Nephron progenitor cell (in vitro differentiated cells): ENCODE data around the gene BCL2L1.

ENCODE experiments used
- DNase-seq: peaks from one replicate; pipeline ENCODE4 v3.0.0; 2021
- H3K27ac Mint-ChIP-seq: 2 replicates; pipeline ENCODE4 v1.8.0; 2021; ENCODE audit warnings: mild to moderate bottlenecking, moderate library complexity, mixed read lengths
- H3K27me3 Mint-ChIP-seq: 2 replicates; pipeline ENCODE4 v1.8.0; 2021; ENCODE audit warnings: mild to moderate bottlenecking, low read depth, mixed read lengths; ENCODE audit not compliant: poor library complexity
- H3K36me3 Mint-ChIP-seq: 2 replicates; pipeline ENCODE4 v1.8.0; 2021; ENCODE audit warnings: low read depth, mixed read lengths
- H3K4me1 Mint-ChIP-seq: 2 replicates; pipeline ENCODE4 v1.8.0; 2021; ENCODE audit warnings: mixed read lengths
- H3K4me3 Mint-ChIP-seq: 2 replicates; pipeline ENCODE4 v1.8.0; 2021; ENCODE audit warnings: mild to moderate bottlenecking, moderate library complexity, mixed read lengths
- H3K9me3 Mint-ChIP-seq: 2 replicates; pipeline ENCODE4 v1.8.0; 2021; ENCODE audit warnings: mild to moderate bottlenecking, moderate library complexity, mixed read lengths
- TF ChIP-seq, protein P1 (sequence below): fragments of 200-600 bp; sonication (generic); IDR thresholded peaks from 2 replicates; pipeline ENCODE4 v1.5.0; 2021; ENCODE audit warnings: antibody characterized with exemption

The BCL2L1 gene

DNA sequence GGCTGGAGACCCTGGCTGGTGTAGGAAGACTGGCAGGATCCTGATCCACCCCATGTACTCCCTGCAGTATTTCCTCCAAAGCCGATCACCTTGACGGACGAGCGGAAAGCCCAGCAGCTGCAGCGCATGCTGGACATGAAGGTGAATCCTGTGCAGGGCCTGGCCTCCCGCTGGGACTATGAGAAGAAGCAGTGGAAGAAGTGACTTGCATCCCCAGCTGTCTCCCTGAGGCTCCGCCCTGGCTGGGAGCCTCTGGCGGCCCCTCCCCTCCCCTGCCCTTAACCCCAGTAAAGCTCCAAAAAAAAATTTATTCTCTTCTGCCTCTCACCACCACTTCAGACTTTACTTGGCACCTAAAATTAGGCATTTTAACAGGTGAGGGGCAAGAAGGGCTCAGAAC is 78.0 kb downstream of the BCL2L1 start:
- Mint-ChIP-seq H3K4me3 (no peak overlapping the region), H3K9me3 (no peaks in the 10 kb centered on the region), H3K36me3 (no peaks in the 10 kb centered on the region), H3K4me1 (peaks cover 18% of the 10 kb centered on the region), H3K27ac (no peak overlapping the region), H3K27me3 (peaks cover 7% of the 10 kb centered on the region)
- DNase-seq: no peak
- TF ChIP-seq, protein P1, sequence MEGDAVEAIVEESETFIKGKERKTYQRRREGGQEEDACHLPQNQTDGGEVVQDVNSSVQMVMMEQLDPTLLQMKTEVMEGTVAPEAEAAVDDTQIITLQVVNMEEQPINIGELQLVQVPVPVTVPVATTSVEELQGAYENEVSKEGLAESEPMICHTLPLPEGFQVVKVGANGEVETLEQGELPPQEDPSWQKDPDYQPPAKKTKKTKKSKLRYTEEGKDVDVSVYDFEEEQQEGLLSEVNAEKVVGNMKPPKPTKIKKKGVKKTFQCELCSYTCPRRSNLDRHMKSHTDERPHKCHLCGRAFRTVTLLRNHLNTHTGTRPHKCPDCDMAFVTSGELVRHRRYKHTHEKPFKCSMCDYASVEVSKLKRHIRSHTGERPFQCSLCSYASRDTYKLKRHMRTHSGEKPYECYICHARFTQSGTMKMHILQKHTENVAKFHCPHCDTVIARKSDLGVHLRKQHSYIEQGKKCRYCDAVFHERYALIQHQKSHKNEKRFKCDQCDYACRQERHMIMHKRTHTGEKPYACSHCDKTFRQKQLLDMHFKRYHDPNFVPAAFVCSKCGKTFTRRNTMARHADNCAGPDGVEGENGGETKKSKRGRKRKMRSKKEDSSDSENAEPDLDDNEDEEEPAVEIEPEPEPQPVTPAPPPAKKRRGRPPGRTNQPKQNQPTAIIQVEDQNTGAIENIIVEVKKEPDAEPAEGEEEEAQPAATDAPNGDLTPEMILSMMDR: no peak

DNA sequence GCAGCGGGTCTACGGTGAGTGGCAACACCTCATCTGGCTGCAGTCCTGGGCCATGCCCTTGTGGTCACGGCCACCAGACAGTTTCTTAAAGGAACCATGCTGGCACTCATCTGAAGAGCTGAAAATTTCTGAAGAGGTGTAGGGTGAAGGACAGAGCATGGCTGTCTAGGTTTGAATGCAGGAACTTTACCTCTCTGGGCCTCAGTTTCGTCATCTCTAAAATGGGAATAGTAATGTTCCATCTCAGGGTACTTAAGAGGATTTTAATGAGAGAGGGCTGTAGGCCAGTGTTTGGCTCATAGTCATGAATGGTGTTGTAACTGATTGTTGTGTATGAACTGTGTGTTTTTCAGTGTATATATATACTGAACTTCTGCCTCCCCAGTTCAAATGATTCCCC is 79.1 kb downstream of the BCL2L1 start:
- H3K36me3 Mint-ChIP-seq: no peaks in the 10 kb centered on the region
- H3K4me1 Mint-ChIP-seq: peaks cover 18% of the 10 kb centered on the region
- H3K27ac Mint-ChIP-seq: no peak overlapping the region
- no peaks in the 10 kb centered on the region for H3K9me3 Mint-ChIP-seq
- no peak overlapping the region for H3K4me3 Mint-ChIP-seq
- TF ChIP-seq, protein P1: no peak
- peaks cover 4% of the 10 kb centered on the region for H3K27me3 Mint-ChIP-seq
- no peak for DNase-seq

DNA sequence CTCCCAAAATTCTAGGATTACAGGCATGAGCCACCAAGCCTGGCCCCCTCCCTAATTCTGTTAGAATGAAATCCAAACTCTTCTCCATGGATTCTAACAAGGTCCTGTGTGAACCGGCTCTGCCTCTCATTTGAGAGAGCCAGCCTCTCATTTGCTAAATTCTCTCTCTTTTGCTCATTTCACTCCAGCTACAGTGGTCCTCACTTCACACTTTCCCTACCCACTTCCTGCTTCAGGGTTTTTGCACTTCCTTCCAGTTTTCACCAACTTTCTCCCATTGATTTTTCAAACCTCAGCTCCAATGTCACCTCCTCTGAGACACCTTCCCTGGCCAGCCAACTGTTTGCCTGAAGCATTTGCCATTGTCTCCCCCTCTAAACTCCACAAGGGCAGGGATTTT is 79.8 kb downstream of the BCL2L1 start:
- H3K36me3 Mint-ChIP-seq: no peaks in the 10 kb centered on the region
- TF ChIP-seq, protein P1: no peak
- no peaks in the 10 kb centered on the region for H3K9me3 Mint-ChIP-seq
- H3K4me1 Mint-ChIP-seq: peaks cover 24% of the 10 kb centered on the region
- H3K4me3 Mint-ChIP-seq: no peak overlapping the region
- no peak for DNase-seq
- H3K27me3 Mint-ChIP-seq: peaks cover 4% of the 10 kb centered on the region
- no peak overlapping the region for H3K27ac Mint-ChIP-seq

DNA sequence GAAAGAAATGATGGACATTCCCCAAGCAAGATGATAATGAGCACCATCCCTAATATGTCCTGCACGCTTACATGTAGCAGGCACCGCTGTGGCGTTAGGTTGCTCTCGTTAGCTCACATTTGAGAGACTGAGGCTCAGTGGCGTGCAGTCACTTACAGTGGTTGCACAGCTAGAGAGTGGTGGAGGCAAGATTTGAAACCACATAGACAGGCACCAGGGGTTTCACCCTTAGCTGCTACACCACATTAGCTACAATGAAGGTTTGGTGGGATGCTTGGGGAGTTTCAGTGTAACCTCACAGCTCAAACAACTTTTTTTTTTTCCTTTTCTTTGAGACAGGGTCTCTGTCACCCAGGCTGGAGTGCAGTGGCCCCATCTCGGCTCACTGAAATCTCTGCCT is 81.3 kb downstream of the BCL2L1 start:
- no peak for DNase-seq
- no peaks in the 10 kb centered on the region for H3K9me3 Mint-ChIP-seq
- peaks cover 4% of the 10 kb centered on the region for H3K27me3 Mint-ChIP-seq
- peaks cover 21% of the 10 kb centered on the region for H3K4me1 Mint-ChIP-seq
- no peak overlapping the region for H3K27ac Mint-ChIP-seq
- TF ChIP-seq, protein P1: no peak
- no peak overlapping the region for H3K4me3 Mint-ChIP-seq
- no peaks in the 10 kb centered on the region for H3K36me3 Mint-ChIP-seq

DNA sequence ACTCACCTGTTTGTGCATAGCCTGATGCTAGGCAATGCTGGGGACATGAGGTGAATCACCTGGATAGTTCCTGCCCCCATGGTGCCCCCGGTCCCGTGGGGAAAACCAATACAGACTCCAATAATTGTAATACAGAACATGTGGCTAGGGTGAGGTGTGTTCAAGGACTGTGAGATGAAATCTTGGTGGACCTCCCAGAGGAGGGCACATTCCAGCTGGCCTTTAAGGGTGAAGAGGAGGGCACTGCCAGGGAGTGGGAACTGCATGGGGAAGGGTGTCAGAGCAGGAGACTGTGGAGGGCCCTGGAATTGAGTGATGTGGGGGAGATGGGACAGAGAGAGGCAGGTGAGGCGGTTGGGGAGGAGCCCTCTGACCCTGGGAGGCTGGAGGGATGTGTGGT is 82.4 kb downstream of the BCL2L1 start:
- DNase-seq: no peak
- H3K4me3 Mint-ChIP-seq: no peak overlapping the region
- H3K27ac Mint-ChIP-seq: no peak overlapping the region
- H3K36me3 Mint-ChIP-seq: no peaks in the 10 kb centered on the region
- TF ChIP-seq, protein P1: no peak
- no peaks in the 10 kb centered on the region for H3K9me3 Mint-ChIP-seq
- H3K27me3 Mint-ChIP-seq: peaks cover 4% of the 10 kb centered on the region
- peaks cover 21% of the 10 kb centered on the region for H3K4me1 Mint-ChIP-seq

DNA sequence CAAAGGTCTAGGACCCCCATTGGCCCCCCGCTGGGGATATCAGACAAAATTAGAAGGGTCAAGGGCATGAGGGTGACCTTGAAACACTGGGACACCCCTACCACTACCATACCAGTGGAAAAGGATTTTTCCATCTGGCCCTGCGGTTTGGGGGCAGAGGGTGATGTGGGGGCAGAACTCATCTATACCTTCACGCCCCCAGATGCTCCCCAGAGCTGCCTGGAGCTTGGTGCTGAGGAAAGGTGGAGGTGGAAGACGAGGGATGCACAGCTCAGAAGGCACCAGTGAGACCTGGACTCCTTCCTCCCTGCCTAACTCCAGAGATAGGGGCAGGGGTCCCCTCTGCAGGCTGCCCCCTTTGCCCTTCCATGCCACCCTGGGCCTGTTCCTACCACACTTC is 83.9 kb downstream of the BCL2L1 start:
- TF ChIP-seq, protein P1: no peak
- Mint-ChIP-seq H3K27ac (no peak overlapping the region), H3K27me3 (peaks cover 4% of the 10 kb centered on the region), H3K4me3 (no peak overlapping the region), H3K36me3 (no peaks in the 10 kb centered on the region), H3K4me1 (peaks cover 10% of the 10 kb centered on the region), H3K9me3 (no peaks in the 10 kb centered on the region)
- no peak for DNase-seq
